Esophagus muscularis mucosa (tissue), 4 donors: Measurements from ENCODE around the gene PCSK6. TPM values are rescaled to one million over a fixed set of nuclear protein-coding genes. Genes with fewer than 3 reads are reported as not detected.
A peak's percentile ranks its signal among the peaks of the same experiment; 100 is the strongest.

Experiments used
- DNase-seq: peaks from one replicate; pipeline ENCODE4 v3.0.0-alpha.2; 2017; ENCODE audit errors: extremely low spot score
- H3K27ac ChIP-seq, 4 donors: fragments of 200-600 bp; sonication (generic); replicated peaks in 1 of 4; 1 replicate in 3 of 4; 2 replicates in 1 of 4; pipeline ENCODE4 v1.5.1; 2016 to 2019; ENCODE audit warnings: mild to moderate bottlenecking in 1 of 4
- H3K27me3 ChIP-seq, 4 donors: fragments of 200-600 bp; sonication (generic); one replicate each; pipeline versions ENCODE4 v1.5.1 to v1.6.0; 2016 to 2019
- H3K36me3 ChIP-seq, 4 donors: fragments of 200-600 bp; sonication (generic); one replicate each; pipeline ENCODE4 v1.5.1; 2016 to 2019
- H3K4me1 ChIP-seq, 4 donors: fragments of 200-600 bp; sonication (generic); one replicate each; pipeline ENCODE4 v1.5.1; 2016 to 2019
- H3K4me3 ChIP-seq, 4 donors: fragments of 200-600 bp; sonication (generic); 1 replicate in 2 of 4; 2 replicates in 2 of 4; pipeline ENCODE4 v1.5.1; 2016 to 2019; ENCODE audit warnings: mild to moderate bottlenecking in 4 of 4, moderate library complexity in 1 of 4
- H3K9me3 ChIP-seq, 4 donors: fragments of 200-600 bp; sonication (generic); 1 replicate in 3 of 4; 2 replicates in 1 of 4; pipeline ENCODE4 v1.5.1; 2016 to 2019
- CTCF ChIP-seq, 3 experiments: fragments of 200-600 bp in 2 of 3; fragments of 450-650 bp in 1 of 3; sonication (generic) in 2 of 3; IDR thresholded peaks; one replicate each; pipeline ENCODE4 v1.5.1; 2017 to 2019; ENCODE audit warnings: antibody characterized with exemption in 3 of 3, mild to moderate bottlenecking in 2 of 3, moderate library complexity in 1 of 3
- EP300 ChIP-seq: sonication (generic); formaldehyde crosslinking; IDR thresholded peaks from one replicate; pipeline ENCODE4 v1.6.1; 2017; ENCODE audit warnings: antibody characterized with exemption
- POLR2A ChIP-seq: fragments of 450-650 bp; IDR thresholded peaks from one replicate; pipeline ENCODE4 v1.6.1; 2017; ENCODE audit warnings: antibody characterized with exemption, moderate library complexity, mild to moderate bottlenecking, low read depth
- POLR2AphosphoS5 ChIP-seq, 2 donors: sonication (generic); formaldehyde crosslinking; IDR thresholded peaks; one replicate each; pipeline ENCODE4 v1.6.1; 2017; ENCODE audit warnings: antibody characterized with exemption in 2 of 2
- WGBS: methylation state at CpG from one replicate; pipeline ENCODE4 v1.1.5; 2018; 5-methylcytosine and 5-hydroxymethylcytosine counted together
- intact Hi-C: fragments of 100-400 bp; cut with DNase I; formaldehyde crosslinking; loops from one replicate; pipeline ENCODE4 v1.15.1; 2023
- total RNA-seq, 4 donors: library from RNA; depleted of rRNA; stranded (reverse); fragments of >200 nt; gene quantifications; one replicate each; pipeline versions ENCODE4 v1.1.0 to v1.2.1, GENCODE V29; 2016

PCSK6 gene
- total RNA-seq, 4 donors from 2014 or later: 13.6 to 24.1 (median 15.3) TPM

GRCh38 chr15:101283931-101284330 is 205.6 kb downstream of the PCSK6 start:
- H3K9me3 ChIP-seq: no peaks in the 10 kb centered on the region

GRCh38 chr15:101280007-101280406 is 209.5 kb downstream of the PCSK6 start:
- no peak for DNase-seq
- intact Hi-C loops: no loop called here
- no peak overlapping the region for H3K4me3 ChIP-seq
- H3K27me3 ChIP-seq: no peaks in the 10 kb centered on the region
- H3K27ac ChIP-seq: no peak overlapping the region
- H3K9me3 ChIP-seq: no peaks in the 10 kb centered on the region
- peaks cover 8 to 26% (median 23%) of the 10 kb centered on the region in 4 donors for H3K4me1 ChIP-seq
- TF ChIP-seq CTCF (IDR thresholded peaks at IDR 0.05): no peak
- TF ChIP-seq POLR2AphosphoS5 (IDR thresholded peaks at IDR 0.05): no peak
- TF ChIP-seq POLR2A: no peak
- no peak for TF ChIP-seq EP300
- 90% methylated on average over 2 of the region's 2 CpGs for WGBS
- peaks cover 42 to 65% (median 55%) of the 10 kb centered on the region in 4 donors for H3K36me3 ChIP-seq

More at GRCh38 chr15:101283931-101284330, 205.6 kb downstream of the PCSK6 start:
- TF ChIP-seq EP300 (no peak), CTCF (IDR thresholded peaks at IDR 0.05) (no peak), POLR2AphosphoS5 (IDR thresholded peaks at IDR 0.05) (no peak), POLR2A (no peak)
- Histone ChIP-seq H3K4me3 (no peak overlapping the region), H3K27me3 (no peaks in the 10 kb centered on the region), H3K27ac (no peak overlapping the region), H3K36me3 (peaks cover 56 to 97% (median 81%) of the 10 kb centered on the region in 4 donors), H3K4me1 (peaks cover 0 to 11% (median 6%) of the 10 kb centered on the region in 4 donors)
- WGBS: 91% methylated on average over 6 of the region's 6 CpGs
- intact Hi-C loops: no loop called here
- DNase-seq: no peak

GRCh38 chr15:101277943-101278564 is 211.5 kb downstream of the PCSK6 start:
- intact Hi-C loops: no loop called here
- peak overlapping the region; percentile 79 to 92 (median 88) for H3K4me3 ChIP-seq
- H3K27ac ChIP-seq: peak overlapping the region; percentile 87 to 95 (median 92)
- no peak for DNase-seq
- H3K27me3 ChIP-seq: no peaks in the 10 kb centered on the region
- peaks cover 42 to 65% (median 55%) of the 10 kb centered on the region in 4 donors for H3K36me3 ChIP-seq
- no peaks in the 10 kb centered on the region for H3K9me3 ChIP-seq
- TF ChIP-seq CTCF (IDR thresholded peaks at IDR 0.05): no peak
- no peak for TF ChIP-seq EP300
- no peak for TF ChIP-seq POLR2AphosphoS5 (IDR thresholded peaks at IDR 0.05)
- no peak for TF ChIP-seq POLR2A
- peaks cover 11 to 26% (median 23%) of the 10 kb centered on the region in 4 donors for H3K4me1 ChIP-seq
- WGBS: 82% methylated on average over 12 of the region's 12 CpGs

- intact Hi-C loops: no loop called here
Measured at GRCh38 chr15:101277038-101277822, 212.3 kb downstream of the PCSK6 start, which contains the start of gene SELENOS. SELENOS (minus strand) TSS chr15:101277485; CDS start chr15:101277417, 68 bp downstream.

More at GRCh38 chr15:101277038-101277822, 212.3 kb downstream of the PCSK6 start, which contains the start of gene SELENOS:
- Histone ChIP-seq H3K36me3 (peaks cover 44 to 65% (median 55%) of the 10 kb centered on the region in 4 donors), H3K9me3 (no peaks in the 10 kb centered on the region), H3K27me3 (no peaks in the 10 kb centered on the region), H3K4me3 (peak within 1 kb of the TSS; percentile 79 to 92 (median 88)), H3K27ac (peak within 1 kb of the TSS; percentile 87 to 95 (median 92)), H3K4me1 (peaks cover 15 to 26% (median 23%) of the 10 kb centered on the region in 4 donors)
- peak; percentile 95 for DNase-seq
- WGBS: under 1% methylated on average over 39 of the region's 91 CpGs
- TF ChIP-seq CTCF (IDR thresholded peaks at IDR 0.05) (no peak), POLR2A (peak; percentile 85), EP300 (peak; percentile 62), POLR2AphosphoS5 (IDR thresholded peaks at IDR 0.05) (peak; percentile 85 to 93)
